Ramos (cell line): ENCODE data around the gene CSRP3.

Experiments used
- in situ Hi-C: fragments of 300-500 bp; cut with MboI; formaldehyde crosslinking; loops from one replicate; pipeline ENCODE4 v1.14.3; 2022; ENCODE audit warnings: low sequenced_read_pairs; ENCODE audit not compliant: unreplicated experiment

Gene CSRP3

GRCh38 chr11:19201737-19202605 is at the start of gene CSRP3:
Gene CSRP3 (minus strand): TSS chr11:19201983. CDS start chr11:19192448, 9,535 bp downstream.
- in situ Hi-C loops, result no loop called here

- in situ Hi-C loops, result no loop called here
Observed at GRCh38 chr11:19251577-19251976, 49.8 kb upstream of the CSRP3 start.

- in situ Hi-C loops, result no loop called here
Observed at GRCh38 chr11:19246816-19247215, 45.0 kb upstream of the CSRP3 start.

- in situ Hi-C loops, result no loop called here
Observed at GRCh38 chr11:19245351-19245750, 43.6 kb upstream of the CSRP3 start.

GRCh38 chr11:19244621-19245020 is 42.8 kb upstream of the CSRP3 start:
- in situ Hi-C loops, result no loop called here

GRCh38 chr11:19244084-19244483 is 42.3 kb upstream of the CSRP3 start:
- in situ Hi-C loops, result no loop called here

- in situ Hi-C loops, result no loop called here
Observed at GRCh38 chr11:19243613-19244012, 41.8 kb upstream of the CSRP3 start.

- in situ Hi-C loops, result no loop called here
Observed at GRCh38 chr11:19243143-19243542, 41.4 kb upstream of the CSRP3 start.

GRCh38 chr11:19242179-19242932 is 40.6 kb upstream of the CSRP3 start:
- in situ Hi-C loops, result no loop called here

- in situ Hi-C loops, result no loop called here
Observed at GRCh38 chr11:19241260-19242178, 39.7 kb upstream of the CSRP3 start.

- in situ Hi-C loops, result no loop called here
Observed at GRCh38 chr11:19240420-19241259, 38.9 kb upstream of the CSRP3 start, which contains the start of gene E2F8. Gene E2F8 (minus strand): TSS chr11:19240945. CDS start chr11:19240121, 824 bp downstream.

- in situ Hi-C loops, result no loop called here
Observed at GRCh38 chr11:19239039-19239438, 37.3 kb upstream of the CSRP3 start.

- in situ Hi-C loops, result no loop called here
Observed at GRCh38 chr11:19237813-19238212, 36.0 kb upstream of the CSRP3 start.

- in situ Hi-C loops, result no loop called here
Observed at GRCh38 chr11:19237381-19237780, 35.6 kb upstream of the CSRP3 start.

GRCh38 chr11:19234231-19234817 is 32.5 kb upstream of the CSRP3 start:
- in situ Hi-C loops, result no loop called here

GRCh38 chr11:19232910-19233503 is 31.2 kb upstream of the CSRP3 start:
- in situ Hi-C loops, result no loop called here

- in situ Hi-C loops, result no loop called here
Observed at GRCh38 chr11:19229671-19230070, 27.9 kb upstream of the CSRP3 start.

GRCh38 chr11:19228968-19229367 is 27.2 kb upstream of the CSRP3 start:
- in situ Hi-C loops, result no loop called here
